Trophoblast cell (in vitro differentiated cells and primary cell): ENCODE results near the gene TMEM161B.

ENCODE experiments used
- DNase-seq, 2 donors: peaks; one replicate each; pipeline ENCODE4 v3.0.0-alpha.2; 2016
- H2AFZ ChIP-seq: 2 replicates; pipeline ENCODE4 v1.6.1; 2013; ENCODE audit warnings: low read length, moderate library complexity, mild to moderate bottlenecking; ENCODE audit not compliant: insufficient read depth, poor library complexity
- H2AK5ac ChIP-seq: 2 replicates; pipeline ENCODE4 v1.6.1; 2013; ENCODE audit warnings: mild to moderate bottlenecking, low read length
- H2BK120ac ChIP-seq: 2 replicates; pipeline ENCODE4 v1.6.1; 2013; ENCODE audit warnings: low read length, mild to moderate bottlenecking, moderate library complexity; ENCODE audit not compliant: insufficient read depth, poor library complexity
- H2BK12ac ChIP-seq: 2 replicates; pipeline ENCODE4 v1.6.1; 2013; ENCODE audit warnings: mild to moderate bottlenecking, low read length, moderate library complexity
- H2BK5ac ChIP-seq: 2 replicates; pipeline ENCODE4 v1.6.1; 2013; ENCODE audit warnings: low read length, low read depth, moderate library complexity, mild to moderate bottlenecking; ENCODE audit not compliant: poor library complexity
- H3K14ac ChIP-seq: 2 replicates; pipeline ENCODE4 v1.6.1; 2013; ENCODE audit warnings: mild to moderate bottlenecking, low read length
- H3K18ac ChIP-seq: 2 replicates; pipeline ENCODE4 v1.6.1; 2013; ENCODE audit warnings: mild to moderate bottlenecking, low read length
- H3K23ac ChIP-seq: 2 replicates; pipeline ENCODE4 v1.6.1; 2013; ENCODE audit warnings: low read length
- H3K27ac ChIP-seq: 2 replicates; pipeline ENCODE4 v1.5.1; 2013; ENCODE audit warnings: low read depth, mild to moderate bottlenecking, inconsistent platforms, low read length, moderate library complexity
- H3K27me3 ChIP-seq: 2 replicates; pipeline ENCODE4 v1.6.1; 2013; ENCODE audit warnings: inconsistent platforms, mild to moderate bottlenecking, low read length, moderate library complexity; ENCODE audit not compliant: insufficient read depth
- H3K36me3 ChIP-seq, 2 experiments: 1 replicate in 1 of 2; 2 replicates in 1 of 2; pipeline ENCODE4 v1.6.1; 2013; ENCODE audit warnings: low read length in 2 of 2, mild to moderate bottlenecking in 2 of 2, moderate library complexity in 1 of 2; ENCODE audit not compliant: insufficient read depth in 2 of 2, control insufficient read depth in 1 of 2
- H3K4ac ChIP-seq: 2 replicates; pipeline ENCODE4 v1.6.1; 2013; ENCODE audit warnings: low read depth, mild to moderate bottlenecking, low read length, moderate library complexity
- H3K4me1 ChIP-seq, 2 experiments: 1 replicate in 1 of 2; 2 replicates in 1 of 2; pipeline ENCODE4 v1.6.1; 2013; ENCODE audit warnings: low read length in 2 of 2, mild to moderate bottlenecking in 2 of 2, moderate library complexity in 1 of 2; ENCODE audit not compliant: insufficient read depth in 2 of 2, control insufficient read depth in 1 of 2
- H3K4me2 ChIP-seq: 2 replicates; pipeline ENCODE4 v1.6.1; 2013; ENCODE audit warnings: inconsistent platforms, mild to moderate bottlenecking, low read length, moderate library complexity
- H3K4me3 ChIP-seq: 2 replicates; pipeline ENCODE4 v1.5.1; 2013; ENCODE audit warnings: mild to moderate bottlenecking, low read depth, low read length, inconsistent platforms
- H3K79me1 ChIP-seq: one replicate; pipeline ENCODE4 v1.6.1; 2013; ENCODE audit warnings: low read length
- H3K79me2 ChIP-seq: 2 replicates; pipeline ENCODE4 v1.6.1; 2013; ENCODE audit warnings: low read length, mild to moderate bottlenecking; ENCODE audit not compliant: control insufficient read depth, insufficient read depth, poor library complexity
- H3K9ac ChIP-seq: 2 replicates; pipeline ENCODE4 v1.6.1; 2013; ENCODE audit warnings: mild to moderate bottlenecking, low read length
- H3K9me3 ChIP-seq: 2 replicates; pipeline ENCODE4 v1.6.1; 2013; ENCODE audit warnings: low read depth, mild to moderate bottlenecking, control low read depth, inconsistent platforms, low read length; ENCODE audit not compliant: insufficient read depth
- H4K12ac ChIP-seq: 2 replicates; pipeline ENCODE4 v1.6.1; 2013; ENCODE audit warnings: low read depth, mild to moderate bottlenecking, low read length, moderate library complexity
- H4K8ac ChIP-seq: 2 replicates; pipeline ENCODE4 v1.6.1; 2013; ENCODE audit warnings: low read depth, mild to moderate bottlenecking, low read length, moderate library complexity
- H4K91ac ChIP-seq: one replicate; pipeline ENCODE4 v1.6.1; 2013; ENCODE audit warnings: low read depth, mild to moderate bottlenecking, low read length, moderate library complexity
- WGBS: extraction: QIAGEN DNeasy Blood & Tissue Kit; methylation state at CpG from one replicate; pipeline ENCODE4 v1.1.7; 2013; ENCODE audit warnings: missing lambda C conversion rate; ENCODE audit not compliant: insufficient read length, insufficient coverage; ENCODE audit errors: extremely low coverage; 5-methylcytosine and 5-hydroxymethylcytosine counted together

The TMEM161B gene

DNA sequence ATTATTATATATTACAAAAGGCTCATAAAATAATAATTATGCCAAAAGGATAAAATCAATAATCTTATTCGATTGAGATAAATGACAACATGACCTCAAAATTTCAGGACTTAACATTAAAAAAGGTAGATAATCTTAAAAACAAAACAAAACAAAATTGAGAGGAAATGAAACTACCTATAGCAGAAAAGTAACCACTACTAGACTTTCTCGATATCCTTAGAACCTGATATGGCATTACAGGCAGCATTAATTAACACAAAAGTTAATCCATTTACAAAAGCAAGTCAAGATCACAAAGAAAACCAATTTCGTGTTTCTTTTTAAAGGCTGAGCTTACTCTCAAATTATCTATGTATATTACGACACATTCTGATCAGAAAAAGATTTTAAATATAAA is 29.9 kb downstream of the TMEM161B start:
- H4K12ac ChIP-seq, result no peak overlapping the region
- no peak overlapping the region for H3K23ac ChIP-seq
- H2BK5ac ChIP-seq, result no peak overlapping the region
- no peak overlapping the region for H3K4me2 ChIP-seq
- H2BK120ac ChIP-seq, result no peak overlapping the region
- H3K18ac ChIP-seq, result no peak overlapping the region
- no CpG with 5 or more reads among the region's 4 CpGs for WGBS
- H2AFZ ChIP-seq, result no peak overlapping the region
- no peak overlapping the region for H3K27ac ChIP-seq
- no peak overlapping the region for H2AK5ac ChIP-seq
- no peaks in the 10 kb centered on the region for H3K36me3 ChIP-seq
- no peaks in the 10 kb centered on the region for H3K4me1 ChIP-seq
- H3K4ac ChIP-seq, result no peak overlapping the region
- no peak overlapping the region for H3K9ac ChIP-seq
- no peaks in the 10 kb centered on the region for H3K79me1 ChIP-seq
- no peak overlapping the region for H4K8ac ChIP-seq
- H3K4me3 ChIP-seq, result no peak overlapping the region
- H4K91ac ChIP-seq, result no peak overlapping the region
- DNase-seq, result no peak
- H2BK12ac ChIP-seq, result no peak overlapping the region
- H3K14ac ChIP-seq, result no peak overlapping the region
- H3K27me3 ChIP-seq, result no peaks in the 10 kb centered on the region
- H3K9me3 ChIP-seq, result no peaks in the 10 kb centered on the region
- no peaks in the 10 kb centered on the region for H3K79me2 ChIP-seq

GRCh38 chr5:88236866-88237642 is 31.6 kb downstream of the TMEM161B start:
- H3K4me3 ChIP-seq, result no peak overlapping the region
- H3K27ac ChIP-seq, result no peak overlapping the region
- H3K9me3 ChIP-seq, result no peaks in the 10 kb centered on the region
- H3K79me1 ChIP-seq, result no peaks in the 10 kb centered on the region
- no peaks in the 10 kb centered on the region for H3K79me2 ChIP-seq
- H2AK5ac ChIP-seq, result no peak overlapping the region
- no peak overlapping the region for H2BK12ac ChIP-seq
- H3K9ac ChIP-seq, result no peak overlapping the region
- no peak overlapping the region for H2BK120ac ChIP-seq
- no peak overlapping the region for H3K4ac ChIP-seq
- H4K8ac ChIP-seq, result no peak overlapping the region
- no peak overlapping the region for H3K23ac ChIP-seq
- no CpG with 5 or more reads among the region's 1 CpG for WGBS
- no peak overlapping the region for H4K91ac ChIP-seq
- no peaks in the 10 kb centered on the region for H3K27me3 ChIP-seq
- no peak overlapping the region for H2BK5ac ChIP-seq
- H3K36me3 ChIP-seq, result no peaks in the 10 kb centered on the region
- H3K4me1 ChIP-seq, result no peaks in the 10 kb centered on the region
- H3K14ac ChIP-seq, result no peak overlapping the region
- no peak overlapping the region for H4K12ac ChIP-seq
- H2AFZ ChIP-seq, result no peak overlapping the region
- H3K4me2 ChIP-seq, result no peak overlapping the region
- no peak for DNase-seq
- H3K18ac ChIP-seq, result no peak overlapping the region

GRCh38 chr5:88235828-88236227 is 32.8 kb downstream of the TMEM161B start:
- Histone ChIP-seq H3K4me1 (no peaks in the 10 kb centered on the region), H2AK5ac (no peak overlapping the region), H4K12ac (no peak overlapping the region), H3K4me2 (no peak overlapping the region), H2BK12ac (no peak overlapping the region), H3K4me3 (no peak overlapping the region), H3K27me3 (no peaks in the 10 kb centered on the region), H3K9me3 (no peaks in the 10 kb centered on the region), H3K14ac (no peak overlapping the region), H3K4ac (no peak overlapping the region), H4K91ac (no peak overlapping the region), H4K8ac (no peak overlapping the region), H3K79me1 (no peaks in the 10 kb centered on the region), H2BK5ac (no peak overlapping the region), H3K36me3 (no peaks in the 10 kb centered on the region), H3K27ac (no peak overlapping the region), H3K23ac (no peak overlapping the region), H2BK120ac (no peak overlapping the region), H3K9ac (no peak overlapping the region), H3K18ac (no peak overlapping the region), H2AFZ (no peak overlapping the region), H3K79me2 (no peaks in the 10 kb centered on the region)
- no CpG with 5 or more reads among the region's 4 CpGs for WGBS
- DNase-seq, result no peak

DNA sequence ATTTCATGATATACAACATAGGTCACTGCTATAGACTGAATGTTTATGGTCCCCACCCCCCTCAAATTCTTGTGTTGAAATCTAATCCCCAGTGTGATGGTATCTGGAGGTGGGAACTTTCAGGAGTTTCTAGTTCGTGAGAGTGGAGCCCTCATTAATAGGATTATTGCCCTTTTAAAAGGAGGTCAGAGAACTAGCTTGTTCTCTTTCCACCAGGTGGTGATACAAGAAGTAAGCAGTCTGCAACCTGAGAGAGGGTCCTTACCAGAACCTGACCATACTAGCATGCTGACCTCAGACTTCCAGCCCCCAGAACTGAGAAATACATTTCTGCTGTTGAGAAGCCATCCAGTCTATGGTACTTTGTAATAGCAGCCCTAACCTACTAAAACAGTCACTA is 33.3 kb downstream of the TMEM161B start:
- Histone ChIP-seq H3K27ac (no peak overlapping the region), H2BK5ac (no peak overlapping the region), H3K9me3 (no peaks in the 10 kb centered on the region), H3K4me2 (no peak overlapping the region), H2BK120ac (no peak overlapping the region), H3K4me3 (no peak overlapping the region), H4K91ac (no peak overlapping the region), H3K18ac (no peak overlapping the region), H3K79me2 (no peaks in the 10 kb centered on the region), H3K23ac (no peak overlapping the region), H2BK12ac (no peak overlapping the region), H3K9ac (no peak overlapping the region), H3K4me1 (no peaks in the 10 kb centered on the region), H3K27me3 (no peaks in the 10 kb centered on the region), H3K79me1 (no peaks in the 10 kb centered on the region), H4K12ac (no peak overlapping the region), H2AK5ac (no peak overlapping the region), H4K8ac (no peak overlapping the region), H3K14ac (no peak overlapping the region), H3K36me3 (no peaks in the 10 kb centered on the region), H2AFZ (no peak overlapping the region), H3K4ac (no peak overlapping the region)
- WGBS, result no CpG with 5 or more reads among the region's 1 CpG
- DNase-seq, result no peak
